Measurements from ENCODE around the gene MED13L. TPM values are rescaled to one million over a fixed set of nuclear protein-coding genes. Genes with fewer than 3 reads are reported as not detected.

The MED13L gene
- total RNA-seq, 1 donor from 2014 or later, result 97.7 TPM

- Mint-ChIP-seq H3K4me1 (ENCODE audit: unreplicated experiment) (peaks cover 5% of the 10 kb centered on the region), H3K27ac (no peak overlapping the region), H3K9me3 (no peaks in the 10 kb centered on the region), H3K36me3 (peaks cover 7% of the 10 kb centered on the region), H3K27me3 (no peaks in the 10 kb centered on the region), H3K4me3 (no peak overlapping the region)
- no peak for DNase-seq (ENCODE audit: extremely low spot score, unreplicated experiment)
- no peak for TF ChIP-seq CTCF (conservative IDR thresholded peaks at IDR 0.05)
These were observed 324.5 kb downstream of the MED13L start for GRCh38 chr12:115953031-115953430.

GRCh38 chr12:115950959-115951358, 326.5 kb downstream of the MED13L start:
- Mint-ChIP-seq H3K27me3 (no peaks in the 10 kb centered on the region), H3K4me1 (ENCODE audit: unreplicated experiment) (no peaks in the 10 kb centered on the region), H3K9me3 (no peaks in the 10 kb centered on the region), H3K36me3 (peaks cover 3% of the 10 kb centered on the region), H3K27ac (no peak overlapping the region), H3K4me3 (no peak overlapping the region)
- DNase-seq (ENCODE audit: extremely low spot score, unreplicated experiment), result no peak
- TF ChIP-seq CTCF (conservative IDR thresholded peaks at IDR 0.05), result no peak

- TF ChIP-seq CTCF (conservative IDR thresholded peaks at IDR 0.05), result no peak
- H3K4me3 Mint-ChIP-seq, result no peak overlapping the region
- H3K27ac Mint-ChIP-seq, result no peak overlapping the region
These were observed 327.8 kb downstream of the MED13L start for GRCh38 chr12:115949675-115950074.

GRCh38 chr12:115947696-115948062, 329.8 kb downstream of the MED13L start:
- H3K36me3 Mint-ChIP-seq, result no peaks in the 10 kb centered on the region
- H3K4me1 Mint-ChIP-seq (ENCODE audit: unreplicated experiment), result peaks cover 8% of the 10 kb centered on the region
- no peak for TF ChIP-seq CTCF (conservative IDR thresholded peaks at IDR 0.05)
- peaks cover 5% of the 10 kb centered on the region for H3K9me3 Mint-ChIP-seq
- no peaks in the 10 kb centered on the region for H3K27me3 Mint-ChIP-seq
- DNase-seq (ENCODE audit: extremely low spot score, unreplicated experiment), result no peak
- no peak overlapping the region for H3K27ac Mint-ChIP-seq
- no peak overlapping the region for H3K4me3 Mint-ChIP-seq

More at GRCh38 chr12:115949675-115950074, 327.8 kb downstream of the MED13L start:
- no peak for DNase-seq (ENCODE audit: extremely low spot score, unreplicated experiment)
- no peaks in the 10 kb centered on the region for H3K27me3 Mint-ChIP-seq
- peaks cover 8% of the 10 kb centered on the region for H3K4me1 Mint-ChIP-seq (ENCODE audit: unreplicated experiment)
- H3K36me3 Mint-ChIP-seq, result no peaks in the 10 kb centered on the region
- H3K9me3 Mint-ChIP-seq, result no peaks in the 10 kb centered on the region

GRCh38 chr12:115946867-115947695, 330.4 kb downstream of the MED13L start:
- Mint-ChIP-seq H3K4me1 (ENCODE audit: unreplicated experiment) (peaks cover 8% of the 10 kb centered on the region), H3K36me3 (no peaks in the 10 kb centered on the region), H3K27me3 (no peaks in the 10 kb centered on the region), H3K27ac (no peak overlapping the region), H3K9me3 (peaks cover 5% of the 10 kb centered on the region), H3K4me3 (no peak overlapping the region)
- DNase-seq (ENCODE audit: extremely low spot score, unreplicated experiment), result no peak
- peak; percentile 67 for TF ChIP-seq CTCF (conservative IDR thresholded peaks at IDR 0.05)

Data from type B pancreatic cell (in vitro differentiated cells).